Ishikawa (cell line): Measurements from ENCODE around the gene USP20.

ENCODE experiments used
- EGR1 ChIP-seq: IDR thresholded peaks from 2 replicates; pipeline ENCODE4 v1.6.1; 2012
- TCF12 ChIP-seq: IDR thresholded peaks from 2 replicates; pipeline ENCODE4 v1.6.1; 2012; ENCODE audit warnings: low read depth
- TEAD4 ChIP-seq: IDR thresholded peaks from 2 replicates; pipeline ENCODE4 v1.6.1; 2012
- YY1 ChIP-seq: IDR thresholded peaks from 2 replicates; pipeline ENCODE4 v1.6.1; 2012; ENCODE audit warnings: low read depth
- ZBTB7A ChIP-seq: IDR thresholded peaks from 2 replicates; pipeline ENCODE4 v1.6.1; 2012; ENCODE audit warnings: low read depth
- TF ChIP-seq, protein P1 (sequence below): IDR thresholded peaks from 2 replicates; pipeline ENCODE4 v1.6.1; 2012

DNA sequence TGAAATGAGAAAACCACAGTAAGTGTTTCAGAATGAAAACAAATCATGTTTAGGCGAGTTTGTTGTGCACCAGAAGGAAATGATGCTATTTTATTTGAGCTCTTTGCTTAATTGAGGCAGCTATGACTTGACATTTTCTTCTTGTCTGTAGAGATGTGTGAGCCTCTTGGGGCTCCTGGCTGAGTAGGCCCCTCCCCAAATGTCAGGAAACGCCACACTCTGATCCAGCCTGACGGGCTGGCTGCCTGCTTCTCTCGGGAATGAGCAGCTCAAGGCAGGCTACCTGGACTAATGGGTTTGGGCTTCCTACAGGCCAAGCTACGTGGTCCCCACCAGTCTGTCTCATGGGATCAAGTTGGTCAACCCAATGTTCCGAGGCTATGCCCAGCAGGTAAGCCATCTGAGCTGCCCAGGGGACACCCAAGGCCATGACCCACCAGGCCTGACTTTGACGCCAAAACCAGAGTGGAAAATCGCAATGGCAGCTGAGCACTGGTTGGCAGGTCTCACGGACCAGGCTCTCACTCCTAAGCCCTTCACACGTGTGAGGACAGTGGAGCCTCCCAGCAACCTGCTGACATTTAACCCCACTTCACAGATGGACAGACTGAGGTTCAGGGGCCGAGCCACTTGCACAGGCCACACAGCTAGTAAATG lies 29.9 kb downstream of the USP20 start:
- TF ChIP-seq TCF12 (no peak), ZBTB7A (no peak), TEAD4 (no peak), EGR1 (no peak), YY1 (no peak)
- TF ChIP-seq, protein P1, sequence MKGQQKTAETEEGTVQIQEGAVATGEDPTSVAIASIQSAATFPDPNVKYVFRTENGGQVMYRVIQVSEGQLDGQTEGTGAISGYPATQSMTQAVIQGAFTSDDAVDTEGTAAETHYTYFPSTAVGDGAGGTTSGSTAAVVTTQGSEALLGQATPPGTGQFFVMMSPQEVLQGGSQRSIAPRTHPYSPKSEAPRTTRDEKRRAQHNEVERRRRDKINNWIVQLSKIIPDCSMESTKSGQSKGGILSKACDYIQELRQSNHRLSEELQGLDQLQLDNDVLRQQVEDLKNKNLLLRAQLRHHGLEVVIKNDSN, result no peak
